HG03520 (cell line): ENCODE measurements around the gene UROC1.

ENCODE experiments used
- ATAC-seq: cut with Tn5 transposase; IDR thresholded peaks from one replicate; pipeline ENCODE4 v1.9.1; 2021; ENCODE audit warnings: mild to moderate bottlenecking, moderate library complexity; ENCODE audit not compliant: unreplicated experiment

UROC1 gene

DNA sequence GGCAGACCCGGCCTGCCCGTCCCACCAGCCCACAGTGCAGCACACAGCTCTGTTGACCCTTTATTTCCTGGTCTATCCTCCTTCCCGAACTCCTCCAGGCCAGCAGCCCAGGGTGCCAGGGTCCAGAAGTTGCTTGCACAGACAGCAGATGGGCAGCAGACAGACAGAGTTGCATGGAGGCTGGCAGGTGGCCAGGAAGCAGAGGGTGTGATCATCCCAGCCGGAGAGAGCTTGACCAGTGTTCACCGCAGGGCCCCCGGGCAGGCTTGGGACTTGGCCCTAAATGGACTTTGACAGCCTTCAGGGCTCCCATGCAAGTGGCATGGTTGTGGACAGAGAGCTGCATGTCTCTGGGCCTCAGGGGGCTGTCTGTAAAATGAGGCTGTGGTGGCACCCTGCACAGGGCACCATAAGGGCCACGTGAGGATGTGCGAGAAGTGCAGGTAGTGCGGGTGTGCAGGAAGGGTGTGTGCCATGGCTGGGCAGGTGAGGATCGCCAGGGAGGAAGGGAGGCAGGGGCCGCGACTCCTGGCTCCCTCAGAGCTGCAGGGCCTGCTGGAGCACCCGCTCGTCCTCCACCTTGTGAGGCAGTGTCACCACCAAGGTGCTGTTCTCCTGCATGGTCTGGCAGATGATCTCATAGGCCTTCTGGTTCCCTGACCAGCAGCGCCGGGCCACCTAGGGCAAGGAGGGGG lies 35.6 kb downstream of the UROC1 start:
- no peak for ATAC-seq

- ATAC-seq, result no peak
Observed at GRCh38 chr3:126480861-126481260, 36.7 kb downstream of the UROC1 start.

GRCh38 chr3:126480206-126480605 lies 37.4 kb downstream of the UROC1 start:
- no peak for ATAC-seq

GRCh38 chr3:126479642-126480041 lies 37.9 kb downstream of the UROC1 start:
- ATAC-seq, result no peak

DNA sequence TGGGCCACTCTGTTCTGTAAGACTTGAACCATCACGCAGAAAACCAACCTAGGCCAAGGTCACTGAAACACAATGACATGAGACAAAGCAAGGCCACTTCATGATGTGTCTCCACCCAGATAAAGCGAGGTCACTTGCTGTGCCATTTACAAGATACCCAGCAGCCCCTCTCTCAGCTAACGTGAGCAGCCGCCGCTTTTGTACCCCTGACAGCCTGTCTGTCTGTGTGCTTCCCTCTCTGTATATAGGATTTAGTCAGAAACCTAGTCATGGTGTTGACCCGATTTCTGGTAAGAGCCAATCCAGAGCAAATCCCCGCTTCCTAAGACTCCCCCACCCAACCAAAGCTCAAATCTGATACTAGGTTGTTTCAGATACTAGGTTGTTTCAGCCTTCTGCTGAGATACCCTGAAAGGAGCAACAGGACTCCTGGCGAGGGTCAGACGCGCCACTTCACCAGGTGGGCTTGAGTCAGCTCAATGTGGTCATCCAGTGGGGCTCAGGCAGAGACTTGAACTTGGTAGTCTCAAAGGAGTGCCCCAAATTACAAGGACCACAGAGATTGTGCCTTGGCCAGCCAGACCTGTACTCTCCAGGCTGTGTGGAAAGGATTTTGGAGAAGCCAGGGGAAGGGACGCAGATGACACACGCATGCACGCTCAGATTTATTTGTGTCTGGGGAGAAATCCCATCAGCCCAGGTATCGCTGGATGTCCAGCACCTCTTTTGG lies 38.8 kb downstream of the UROC1 start:
- ATAC-seq, result no peak

DNA sequence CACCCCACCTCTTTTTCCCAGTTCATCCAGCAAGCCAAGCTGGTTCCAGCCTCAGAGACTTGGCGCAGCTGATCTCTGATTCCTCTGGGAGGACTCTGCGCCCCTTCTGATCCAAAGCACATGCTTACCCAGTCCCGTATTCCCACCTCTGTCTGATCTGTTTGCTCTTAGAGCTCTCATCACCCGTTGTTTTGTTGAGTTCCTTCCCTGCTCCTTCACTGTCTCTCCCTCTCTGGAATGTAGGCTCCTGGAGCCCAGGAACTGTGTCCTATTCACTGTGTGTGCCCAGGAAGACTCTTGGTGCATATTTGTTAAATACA lies 40.6 kb downstream of the UROC1 start:
- no peak for ATAC-seq

DNA sequence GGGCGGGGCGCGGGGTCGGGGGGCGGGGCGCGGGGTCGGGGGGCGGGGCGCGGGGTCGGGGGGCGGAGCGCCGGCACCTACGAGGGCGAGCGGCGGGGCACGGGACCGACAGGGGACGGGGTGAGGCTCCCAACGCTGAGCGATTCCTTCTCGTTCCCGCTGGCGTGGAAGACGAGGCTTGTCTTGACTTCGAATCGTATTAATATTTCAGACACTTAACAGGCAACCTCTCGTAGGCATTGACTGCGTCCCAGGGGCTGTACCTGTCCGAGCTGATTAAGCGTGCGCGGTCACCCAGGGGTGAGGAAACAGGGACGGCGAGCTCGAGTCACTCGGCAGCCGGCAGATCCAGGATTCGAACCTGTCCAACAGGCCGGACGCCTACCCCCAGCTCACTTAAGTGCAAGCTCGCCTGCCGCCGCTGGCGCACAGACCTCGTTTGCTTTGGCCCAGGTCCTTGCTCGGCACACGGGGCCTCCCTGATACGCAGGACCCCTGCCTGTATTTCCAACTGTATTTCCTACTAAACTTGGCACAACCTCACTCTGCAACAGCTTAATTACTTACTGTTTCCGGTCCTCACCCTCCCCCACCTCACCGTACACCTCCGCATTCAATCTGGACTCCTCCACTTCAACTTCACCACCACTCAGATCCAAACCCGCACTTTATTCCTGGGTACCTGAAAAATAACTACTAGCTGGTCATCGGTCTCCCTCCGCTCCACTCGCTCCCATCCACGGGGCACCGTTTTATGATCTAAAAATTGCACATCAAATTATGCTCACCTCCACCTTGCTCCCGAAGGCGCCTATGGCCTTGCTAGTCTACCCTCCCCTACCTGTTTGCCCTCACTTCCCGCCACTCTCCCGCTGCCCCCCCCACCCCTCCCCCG lies 41.2 kb downstream of the UROC1 start:
- peak; percentile 16 for ATAC-seq

GRCh38 chr3:126475413-126476114 lies 42.0 kb downstream of the UROC1 start, which contains the start of gene ZXDC:
Gene ZXDC, minus strand, starts transcription at chr3:126475891. Its CDS starts 26 bp downstream, at chr3:126475865.
- ATAC-seq, result peak; percentile 78

DNA sequence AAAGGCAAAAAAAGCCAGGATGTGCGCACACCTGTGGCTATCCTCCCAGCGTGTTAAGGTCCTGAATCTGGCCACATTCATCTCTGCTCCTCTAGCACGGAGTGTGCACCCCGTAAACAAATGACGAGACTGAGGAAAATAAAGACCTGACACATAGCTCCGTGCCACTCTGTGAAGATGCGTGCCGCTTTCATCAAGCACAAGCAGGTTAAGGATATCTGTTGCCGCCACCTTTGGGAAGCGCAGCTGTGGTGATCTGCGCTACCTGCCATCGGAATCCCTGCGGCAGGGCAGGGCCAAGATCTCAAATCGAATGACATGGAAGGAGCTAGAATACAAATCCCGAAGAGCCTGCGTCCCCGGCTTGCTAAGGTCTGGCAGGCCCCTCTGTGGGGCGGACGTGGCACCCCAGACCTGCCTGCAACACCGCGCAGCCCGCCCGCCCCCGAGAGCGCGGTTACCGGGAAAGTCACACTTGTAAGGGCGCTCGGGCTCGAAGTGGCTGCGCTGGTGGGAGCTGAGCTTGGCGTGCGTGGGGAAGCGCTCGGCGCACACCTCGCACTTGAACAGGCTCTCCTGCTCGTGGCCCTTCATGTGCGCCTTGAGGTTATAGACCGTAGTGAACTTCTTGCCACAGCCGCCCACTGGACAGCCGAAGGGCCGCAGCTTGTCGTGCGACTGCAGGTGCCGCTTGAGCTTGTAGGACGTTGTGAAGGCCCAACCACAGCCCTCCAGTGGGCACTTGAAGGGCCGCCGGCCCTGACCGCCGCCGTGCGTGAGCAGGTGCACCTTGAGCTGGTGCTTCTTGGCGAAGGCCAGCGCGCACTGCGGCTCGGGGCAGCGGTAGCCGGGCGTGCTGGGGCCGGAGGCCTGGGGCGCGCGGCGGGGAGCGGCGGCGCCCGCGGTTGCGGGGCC lies 42.8 kb downstream of the UROC1 start:
- peak; percentile 18 for ATAC-seq

- no peak for ATAC-seq
Observed at GRCh38 chr3:126473292-126474168, 44.0 kb downstream of the UROC1 start.

GRCh38 chr3:126472277-126473006 lies 45.1 kb downstream of the UROC1 start:
- ATAC-seq, result no peak

DNA sequence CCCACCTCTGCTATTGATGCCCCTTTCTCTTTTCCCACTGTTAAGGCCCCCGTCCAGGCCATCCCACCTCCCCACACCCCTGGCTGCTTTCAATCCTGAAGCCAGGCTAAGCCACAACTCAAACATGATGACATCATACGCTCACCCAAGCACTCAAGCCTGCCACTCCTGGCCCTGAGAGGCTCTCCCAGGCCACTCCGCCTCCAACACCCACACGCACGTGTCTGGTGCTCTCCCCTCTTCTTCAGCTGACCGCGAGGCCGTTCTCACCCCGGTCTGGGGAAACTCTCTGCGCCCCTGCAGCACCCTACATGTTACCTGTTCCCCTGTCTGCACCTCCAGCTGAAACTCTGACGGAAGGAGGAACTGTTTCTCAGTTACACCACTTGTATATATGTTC lies 48.1 kb downstream of the UROC1 start:
- ATAC-seq, result no peak

DNA sequence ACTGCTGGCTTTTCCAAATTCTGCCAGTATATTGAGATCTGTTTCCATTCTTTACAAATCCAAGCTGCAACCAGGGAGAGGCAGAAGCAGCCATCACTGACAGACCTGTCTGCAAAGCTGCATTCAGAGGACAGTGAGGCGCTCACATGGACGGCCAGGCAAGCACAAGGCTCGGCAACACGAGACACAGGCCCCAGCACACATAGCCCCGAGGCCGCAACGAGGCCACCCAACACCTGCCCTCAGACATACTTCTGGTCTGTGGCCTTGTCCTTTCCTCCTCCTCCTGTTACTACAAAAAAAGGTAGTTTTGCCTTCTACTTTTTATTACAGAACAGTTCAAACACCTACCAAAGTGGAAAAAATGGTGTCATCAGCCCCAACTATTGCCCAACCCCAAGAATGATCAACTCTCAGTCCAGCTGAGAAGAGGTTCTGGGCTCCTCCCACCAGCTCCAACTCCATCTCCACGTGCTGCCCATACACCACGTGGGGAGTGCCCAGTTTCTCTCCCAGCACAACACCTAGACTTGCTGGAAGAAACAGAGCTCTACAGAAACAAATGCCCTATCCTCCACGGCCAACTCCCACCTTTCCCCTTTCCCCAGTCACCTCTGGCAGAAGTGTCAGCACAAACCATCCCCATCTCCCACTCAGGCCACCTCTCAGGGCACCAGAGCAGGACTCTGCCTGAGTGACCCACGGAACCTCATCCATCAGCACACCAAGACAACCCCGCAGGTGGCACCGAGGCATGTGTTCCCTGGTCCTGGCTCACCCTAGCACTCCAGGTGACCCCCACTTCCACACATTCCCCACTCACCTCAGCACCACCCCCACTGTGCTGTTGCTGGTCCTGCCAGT lies 49.3 kb downstream of the UROC1 start:
- ATAC-seq, result no peak

GRCh38 chr3:126467611-126467955 lies 50.0 kb downstream of the UROC1 start:
- ATAC-seq, result no peak

DNA sequence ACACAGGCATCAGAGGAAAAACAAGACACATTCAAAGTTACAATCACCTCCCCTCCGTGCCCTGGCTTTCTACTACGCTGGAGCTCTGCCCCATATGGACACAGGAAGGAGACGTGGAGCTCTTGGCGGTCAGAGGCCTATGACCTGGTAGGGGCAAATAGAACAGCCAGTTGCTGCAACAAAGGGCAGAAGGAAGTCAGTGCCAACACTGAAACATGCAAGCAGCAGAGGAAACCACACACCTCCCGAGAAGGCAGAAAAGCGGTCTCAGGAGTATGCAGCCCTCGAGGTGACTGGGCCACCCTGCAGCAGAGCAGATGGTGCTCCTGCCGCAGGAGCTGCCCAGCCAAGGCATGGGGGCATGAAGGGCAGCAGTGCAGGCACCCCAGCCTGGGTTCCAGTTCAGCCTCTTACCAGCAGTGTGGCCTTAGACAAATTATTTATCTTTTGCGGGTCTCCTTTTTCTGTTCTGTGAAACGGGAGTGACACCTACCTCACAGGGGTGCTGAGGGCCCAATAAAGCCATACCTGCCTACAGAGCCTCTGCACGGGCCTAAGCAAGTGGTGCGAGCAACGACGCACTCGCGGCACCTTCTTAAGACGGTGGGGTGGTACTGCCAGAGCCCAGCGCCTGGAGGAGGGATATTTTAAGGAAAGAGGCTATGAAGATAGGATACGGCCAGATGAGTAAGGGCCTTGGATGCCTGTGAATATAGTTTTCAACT lies 50.5 kb downstream of the UROC1 start:
- ATAC-seq, result no peak

- ATAC-seq, result no peak
Observed at GRCh38 chr3:126465928-126466544, 51.5 kb downstream of the UROC1 start.
